Heart right ventricle (tissue), 16 donors: ENCODE data around the gene TGM5. TPM values are rescaled to one million over a fixed set of nuclear protein-coding genes. Genes with fewer than 3 reads are reported as not detected.

Experiments used
- ATAC-seq, 8 donors: fragments of 200-7000 bp; cut with Tn5 transposase; one replicate each; pipeline ENCODE4 v1.9.1; 2020; ENCODE audit warnings: mild to moderate bottlenecking in 8 of 8, moderate library complexity in 8 of 8, moderate number of reproducible peaks in 1 of 8
- DNase-seq, 2 donors: peaks; one replicate each; pipeline ENCODE4 v3.0.0-alpha.2; 2020
- H3K27ac ChIP-seq, 10 donors: fragments of 200-600 bp; sonication (generic) in 2 of 10; one replicate each; pipeline versions ENCODE4 v1.5.0 to v1.8.0; 2020 to 2022; ENCODE audit warnings: mild to moderate bottlenecking in 3 of 10
- H3K27me3 ChIP-seq, 7 donors: fragments of 200-600 bp; one replicate each; pipeline ENCODE4 v1.8.0; 2021 to 2022; ENCODE audit warnings: mild to moderate bottlenecking in 2 of 7
- H3K36me3 ChIP-seq, 9 donors: fragments of 200-600 bp; sonication (generic) in 1 of 9; one replicate each; pipeline versions ENCODE4 v1.5.0 to v1.8.0; 2020 to 2022; ENCODE audit warnings: mild to moderate bottlenecking in 2 of 9
- H3K4me1 ChIP-seq, 9 donors: fragments of 200-600 bp; sonication (generic) in 1 of 9; one replicate each; pipeline versions ENCODE4 v1.5.0 to v1.8.0; 2020 to 2022; ENCODE audit warnings: mild to moderate bottlenecking in 4 of 9
- H3K4me3 ChIP-seq, 10 donors: fragments of 200-600 bp; sonication (generic) in 2 of 10; one replicate each; pipeline versions ENCODE4 v1.5.0 to v1.8.0; 2020 to 2022; ENCODE audit warnings: mild to moderate bottlenecking in 7 of 10, moderate library complexity in 2 of 10
- H3K9me3 ChIP-seq, 11 donors: fragments of 200-600 bp in 10 of 11; sonication (generic) in 2 of 11; one replicate each; pipeline versions ENCODE4 v1.5.0 to v1.8.0; 2013 to 2022; ENCODE audit warnings: mild to moderate bottlenecking in 2 of 11, control low read depth in 1 of 11, moderate library complexity in 1 of 11
- CTCF ChIP-seq, 9 donors: fragments of 200-600 bp; sonication (generic) in 2 of 9; IDR thresholded peaks; one replicate each; pipeline versions ENCODE4 v1.5.0 to v1.8.0; 2021 to 2022; ENCODE audit warnings: antibody characterized with exemption in 9 of 9, mild to moderate bottlenecking in 5 of 9, moderate library complexity in 1 of 9
- WGBS, 2 donors: extraction: QIAGEN DNeasy Blood & Tissue Kit; methylation state at CpG; one replicate each; pipeline ENCODE4 v1.1.7; 2013; ENCODE audit warnings: inconsistent platforms in 1 of 2; 5-methylcytosine and 5-hydroxymethylcytosine counted together
- intact Hi-C, 10 donors: fragments of 100-400 bp; cut with DNase I; formaldehyde crosslinking; loops; one replicate each; pipeline versions ENCODE4 v1.11.1 to v1.14.2; 2022
- polyA plus RNA-seq, 2 donors: library from polyadenylated mRNA; stranded (reverse); fragments of 200-250 nt; gene quantifications; one replicate each; pipeline ENCODE4 v1.2.3, GENCODE V29; 2013
- total RNA-seq, 10 donors: library from RNA; stranded (reverse); fragmentation: NEBNext Ultra II Directional in 3 of 10; extraction: Animal tissue kit (Norgen Biotek cat#: 25700) in 3 of 10; gene quantifications; one replicate each; pipeline versions ENCODE4 v1.2.1 to v1.2.4, GENCODE V29; 2021 to 2023
- donor health status: Arrhythmogenic right ventricular cardiomyopathy.
- donor health status: ischemic (EF 13 %, LVEDD 7.1; RV severe dilation, severe dysfunction).
- donor health status: healthy with polysubstance abuse.
- donor health status: DM: no; HTN: yes; CAD: no.
- donor health status: DM: no; HTN: no; CAD: no.
- donor health status: ischemic (EF 25% LVEDD 6.9; RV normal size, moderate dysfunction).
- donor health status: ischemic (EF 25% LVEDD 5.7; RV mildly dilated, moderate dysfunction).
- donor health status: healthy.
- donor health status: DM: yes; HTN: yes; CAD: no.
- donor health status: Ischemic cardiomyopathy.
- donor health status: ischemic (EF 35%, LVEDD 5.7; RV mildly dilated, moderate dysfunction).
- donor health status: nonischemic (EF 11% LVEDD 7.7; RV severe dilation, severe dysfunction).
- donor health status: DM: yes; HTN: yes; CAD: no.
- donor health status: PGD.
- donor health status: ischemic (EF 29% LVEDD 5.4; RV normal size, mild dysfunction).
- donor health status: nonischemic (EF 23%, LVEDD 6.1; RV moderate dilation, normal function).

TGM5 gene
- total and polyA plus RNA-seq, 12 donors: 0.10 TPM; not detected in 11

DNA sequence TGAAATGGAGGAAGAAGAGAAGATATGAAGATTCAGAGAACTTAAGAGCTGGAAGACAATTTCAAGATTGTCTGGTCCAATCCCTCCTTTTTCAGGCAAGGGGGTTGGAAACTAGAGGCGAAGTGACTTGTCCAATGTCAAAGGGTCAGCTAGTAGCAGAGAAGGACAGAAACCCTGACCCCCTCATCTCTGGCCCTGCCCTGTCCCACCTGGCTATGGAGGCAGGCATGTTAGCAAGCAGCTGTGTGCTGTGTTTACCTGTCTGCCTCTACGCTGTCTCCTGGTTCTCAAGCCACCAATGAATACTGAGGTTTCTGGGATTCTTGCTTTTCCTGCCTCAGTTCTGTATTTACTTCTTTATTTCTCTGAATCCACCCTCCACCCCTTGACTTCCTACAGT lies 342 bp downstream of the TGM5 start:
- ATAC-seq: no peak
- Histone ChIP-seq H3K4me1 (no peaks in the 10 kb centered on the region), H3K9me3 (no peaks in the 10 kb centered on the region), H3K36me3 (no peaks in the 10 kb centered on the region), H3K27me3 (peaks cover 0 to 17% (median 4%) of the 10 kb centered on the region in 7 donors), H3K27ac (no peak overlapping the region), H3K4me3 (no peak overlapping the region)
- 90 to 100% methylated on average over 2 of the region's 2 CpGs for WGBS, 2 donors
- intact Hi-C loops: no loop called here
- no peak for TF ChIP-seq CTCF (IDR thresholded peaks at IDR 0.05)
- no peak for DNase-seq

- Histone ChIP-seq H3K4me1 (no peaks in the 10 kb centered on the region), H3K27me3 (peaks cover 0 to 4% (median 3%) of the 10 kb centered on the region in 7 donors), H3K4me3 (no peak overlapping the region), H3K36me3 (no peaks in the 10 kb centered on the region), H3K9me3 (no peaks in the 10 kb centered on the region), H3K27ac (no peak overlapping the region)
- intact Hi-C loops: no loop called here
- DNase-seq: no peak
- WGBS, 2 donors: 89 to 90% methylated on average over 19 of the region's 19 CpGs
- TF ChIP-seq CTCF (IDR thresholded peaks at IDR 0.05): no peak
- ATAC-seq: no peak
Observed at GRCh38 chr15:43260011-43260615, 6.6 kb downstream of the TGM5 start.

GRCh38 chr15:43258781-43259180 lies 7.9 kb downstream of the TGM5 start:
- TF ChIP-seq CTCF (IDR thresholded peaks at IDR 0.05): no peak
- H3K4me3 ChIP-seq: no peak overlapping the region
- no peak for ATAC-seq
- WGBS, 2 donors: 79 to 80% methylated on average over 8 of the region's 8 CpGs
- DNase-seq: no peak
- H3K4me1 ChIP-seq: no peaks in the 10 kb centered on the region
- H3K9me3 ChIP-seq: no peaks in the 10 kb centered on the region
- no peak overlapping the region for H3K27ac ChIP-seq
- H3K36me3 ChIP-seq: no peaks in the 10 kb centered on the region
- intact Hi-C loops: no loop called here
- peaks cover 0 to 4% (median 0%) of the 10 kb centered on the region in 7 donors for H3K27me3 ChIP-seq

GRCh38 chr15:43256341-43256740 lies 10.4 kb downstream of the TGM5 start:
- Histone ChIP-seq H3K36me3 (no peaks in the 10 kb centered on the region), H3K9me3 (no peaks in the 10 kb centered on the region), H3K4me3 (no peak overlapping the region), H3K4me1 (no peaks in the 10 kb centered on the region), H3K27me3 (peaks cover 0 to 4% (median 0%) of the 10 kb centered on the region in 7 donors), H3K27ac (no peak overlapping the region)
- ATAC-seq (no peak), DNase-seq (no peak)
- TF ChIP-seq CTCF (IDR thresholded peaks at IDR 0.05): no peak
- 85 to 90% methylated on average over 7 of the region's 7 CpGs for WGBS, 2 donors
- intact Hi-C loops: no loop called here
